ENCODE data around the gene MGAM2. TPM values are rescaled to one million over a fixed set of nuclear protein-coding genes. Genes with fewer than 3 reads are reported as not detected.
A peak's percentile ranks its signal among the peaks of the same experiment; 100 is the strongest.

The MGAM2 gene
- total RNA-seq, 1 donor from 2014 or later: 0.15 TPM

- TF ChIP-seq CTCF (IDR thresholded peaks at IDR 0.05; ENCODE audit: unreplicated experiment): no peak
- Mint-ChIP-seq H3K27ac (ENCODE audit: unreplicated experiment) (no peak overlapping the region), H3K36me3 (ENCODE audit: low read depth, unreplicated experiment) (no peaks in the 10 kb centered on the region)
Observed at GRCh38 chr7:142108728-142109505, 2.6 kb upstream of the MGAM2 start.

GRCh38 chr7:142110098-142110497, 1.4 kb upstream of the MGAM2 start:
- no peaks in the 10 kb centered on the region for H3K9me3 Mint-ChIP-seq (ENCODE audit: unreplicated experiment)
- no peak overlapping the region for H3K4me3 Mint-ChIP-seq (ENCODE audit: unreplicated experiment)
- peaks cover 22% of the 10 kb centered on the region for H3K4me1 Mint-ChIP-seq (ENCODE audit: unreplicated experiment)
- TF ChIP-seq CTCF (IDR thresholded peaks at IDR 0.05; ENCODE audit: unreplicated experiment): no peak
- H3K27me3 Mint-ChIP-seq (ENCODE audit: unreplicated experiment): no peaks in the 10 kb centered on the region
- no peak overlapping the region for H3K27ac Mint-ChIP-seq (ENCODE audit: unreplicated experiment)
- H3K36me3 Mint-ChIP-seq (ENCODE audit: low read depth, unreplicated experiment): no peaks in the 10 kb centered on the region
- no peak for DNase-seq (ENCODE audit: low spot score)

More at GRCh38 chr7:142108728-142109505, 2.6 kb upstream of the MGAM2 start:
- H3K9me3 Mint-ChIP-seq (ENCODE audit: unreplicated experiment): no peaks in the 10 kb centered on the region
- no peak overlapping the region for H3K4me3 Mint-ChIP-seq (ENCODE audit: unreplicated experiment)
- H3K4me1 Mint-ChIP-seq (ENCODE audit: unreplicated experiment): peaks cover 17% of the 10 kb centered on the region
- no peaks in the 10 kb centered on the region for H3K27me3 Mint-ChIP-seq (ENCODE audit: unreplicated experiment)
- no peak for DNase-seq (ENCODE audit: low spot score)

- no peak for TF ChIP-seq CTCF (IDR thresholded peaks at IDR 0.05; ENCODE audit: unreplicated experiment)
- H3K27ac Mint-ChIP-seq (ENCODE audit: unreplicated experiment): no peak overlapping the region
- no peaks in the 10 kb centered on the region for H3K27me3 Mint-ChIP-seq (ENCODE audit: unreplicated experiment)
- no peaks in the 10 kb centered on the region for H3K36me3 Mint-ChIP-seq (ENCODE audit: low read depth, unreplicated experiment)
- no peaks in the 10 kb centered on the region for H3K9me3 Mint-ChIP-seq (ENCODE audit: unreplicated experiment)
- H3K4me1 Mint-ChIP-seq (ENCODE audit: unreplicated experiment): peaks cover 25% of the 10 kb centered on the region
- DNase-seq (ENCODE audit: low spot score): no peak
- H3K4me3 Mint-ChIP-seq (ENCODE audit: unreplicated experiment): no peak overlapping the region
Observed at GRCh38 chr7:142110638-142111037, 880 bp upstream of the MGAM2 start.

GRCh38 chr7:142112086-142112485, 568 bp downstream of the MGAM2 start:
- Mint-ChIP-seq H3K27ac (ENCODE audit: unreplicated experiment) (peak overlapping the region; percentile 64), H3K36me3 (ENCODE audit: low read depth, unreplicated experiment) (no peaks in the 10 kb centered on the region), H3K4me3 (ENCODE audit: unreplicated experiment) (peak overlapping the region; percentile 13), H3K27me3 (ENCODE audit: unreplicated experiment) (peaks cover 3% of the 10 kb centered on the region), H3K9me3 (ENCODE audit: unreplicated experiment) (no peaks in the 10 kb centered on the region), H3K4me1 (ENCODE audit: unreplicated experiment) (peaks cover 25% of the 10 kb centered on the region)
- peak; percentile 12 for DNase-seq (ENCODE audit: low spot score)
- TF ChIP-seq CTCF (IDR thresholded peaks at IDR 0.05; ENCODE audit: unreplicated experiment): no peak

GRCh38 chr7:142114207-142114606, 2.7 kb downstream of the MGAM2 start:
- no peak overlapping the region for H3K4me3 Mint-ChIP-seq (ENCODE audit: unreplicated experiment)
- H3K27ac Mint-ChIP-seq (ENCODE audit: unreplicated experiment): no peak overlapping the region
- peaks cover 3% of the 10 kb centered on the region for H3K27me3 Mint-ChIP-seq (ENCODE audit: unreplicated experiment)
- no peaks in the 10 kb centered on the region for H3K36me3 Mint-ChIP-seq (ENCODE audit: low read depth, unreplicated experiment)
- peaks cover 21% of the 10 kb centered on the region for H3K4me1 Mint-ChIP-seq (ENCODE audit: unreplicated experiment)
- H3K9me3 Mint-ChIP-seq (ENCODE audit: unreplicated experiment): no peaks in the 10 kb centered on the region
- no peak for DNase-seq (ENCODE audit: low spot score)
- no peak for TF ChIP-seq CTCF (IDR thresholded peaks at IDR 0.05; ENCODE audit: unreplicated experiment)
